Left ventricle myocardium inferior (tissue), 1 donor: ENCODE data around the gene HAVCR2. TPM values are rescaled to one million over a fixed set of nuclear protein-coding genes. Genes with fewer than 3 reads are reported as not detected.
"Not testable (repeated sequence)": the region's sequence is repeated elsewhere in the genome, so short reads cannot be mapped to it uniquely, and the experiment has no call there.

Experiments
- DNase-seq: peaks from one replicate; pipeline ENCODE4 v3.0.0-alpha.2; 2020
- H3K27ac ChIP-seq: fragments of 200-600 bp; replicated peaks from 2 replicates; pipeline ENCODE4 v1.8.0; 2021
- H3K27me3 ChIP-seq: fragments of 200-600 bp; 2 replicates; pipeline ENCODE4 v1.8.0; 2021; ENCODE audit warnings: low read depth
- H3K36me3 ChIP-seq: fragments of 200-600 bp; 2 replicates; pipeline ENCODE4 v1.8.0; 2021
- H3K4me1 ChIP-seq: fragments of 200-600 bp; 2 replicates; pipeline ENCODE4 v1.8.0; 2021
- H3K4me3 ChIP-seq: fragments of 200-600 bp; 2 replicates; pipeline ENCODE4 v1.8.0; 2021; ENCODE audit warnings: mild to moderate bottlenecking, moderate library complexity
- H3K9me3 ChIP-seq: fragments of 200-600 bp; replicated peaks from 2 replicates; pipeline ENCODE4 v1.8.0; 2021
- intact Hi-C: fragments of 100-400 bp; cut with micrococcal nuclease; formaldehyde crosslinking; loops from one replicate; pipeline ENCODE4 v1.11.0; 2022
- total RNA-seq: library from RNA; stranded (reverse); fragmentation: NEBNext Ultra II Directional; extraction: Animal tissue kit (Norgen Biotek cat#: 25700); gene quantifications from one replicate; pipeline ENCODE4 v1.2.1, GENCODE V29; 2021
- TF ChIP-seq, protein P1 (sequence below): fragments of 200-600 bp; IDR thresholded peaks from 2 replicates; pipeline ENCODE4 v1.8.0; 2021; ENCODE audit warnings: antibody characterized with exemption, mild to moderate bottlenecking, borderline replicate concordance
- donor health status: DM: no; HTN: yes; CAD: no; lungs with severe emphysema.

The HAVCR2 gene
- total RNA-seq, 1 donor from 2014 or later, result 3.1 TPM

DNA sequence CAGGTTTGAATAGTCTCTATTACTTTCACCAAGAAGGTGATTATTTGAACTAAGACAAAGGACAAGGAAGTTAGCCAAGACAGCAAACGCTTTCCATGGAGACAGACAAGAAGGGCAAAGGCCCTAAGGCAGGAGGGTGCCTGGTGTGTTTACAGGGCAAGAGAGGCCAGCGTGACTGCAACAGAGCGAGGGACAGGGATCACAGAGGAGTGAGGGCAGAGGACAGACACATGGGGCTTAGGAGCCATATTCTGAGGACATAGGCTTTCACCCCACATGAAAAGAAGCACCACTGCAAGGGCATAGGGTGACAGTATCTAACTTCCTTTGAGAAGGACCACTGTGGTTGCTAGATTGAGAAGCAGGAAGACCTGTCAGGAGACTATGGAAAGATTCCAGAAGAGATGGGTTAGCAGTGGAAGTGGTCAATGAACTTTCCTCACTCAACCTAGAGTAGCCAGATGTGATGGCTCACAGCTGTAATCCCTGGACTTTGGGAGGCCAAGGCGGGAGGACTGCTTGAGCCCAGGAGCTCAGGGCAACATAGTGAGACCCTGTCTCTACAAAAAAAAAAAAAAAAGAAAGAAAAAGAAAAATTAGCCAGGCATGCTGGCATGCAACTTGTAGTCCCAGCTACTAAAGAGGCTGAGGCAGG is 44.9 kb downstream of the HAVCR2 start:
- no peak overlapping the region for H3K4me3 ChIP-seq
- H3K9me3 ChIP-seq, result no peaks in the 10 kb centered on the region
- intact Hi-C loops, result no loop called here
- TF ChIP-seq, protein P1, sequence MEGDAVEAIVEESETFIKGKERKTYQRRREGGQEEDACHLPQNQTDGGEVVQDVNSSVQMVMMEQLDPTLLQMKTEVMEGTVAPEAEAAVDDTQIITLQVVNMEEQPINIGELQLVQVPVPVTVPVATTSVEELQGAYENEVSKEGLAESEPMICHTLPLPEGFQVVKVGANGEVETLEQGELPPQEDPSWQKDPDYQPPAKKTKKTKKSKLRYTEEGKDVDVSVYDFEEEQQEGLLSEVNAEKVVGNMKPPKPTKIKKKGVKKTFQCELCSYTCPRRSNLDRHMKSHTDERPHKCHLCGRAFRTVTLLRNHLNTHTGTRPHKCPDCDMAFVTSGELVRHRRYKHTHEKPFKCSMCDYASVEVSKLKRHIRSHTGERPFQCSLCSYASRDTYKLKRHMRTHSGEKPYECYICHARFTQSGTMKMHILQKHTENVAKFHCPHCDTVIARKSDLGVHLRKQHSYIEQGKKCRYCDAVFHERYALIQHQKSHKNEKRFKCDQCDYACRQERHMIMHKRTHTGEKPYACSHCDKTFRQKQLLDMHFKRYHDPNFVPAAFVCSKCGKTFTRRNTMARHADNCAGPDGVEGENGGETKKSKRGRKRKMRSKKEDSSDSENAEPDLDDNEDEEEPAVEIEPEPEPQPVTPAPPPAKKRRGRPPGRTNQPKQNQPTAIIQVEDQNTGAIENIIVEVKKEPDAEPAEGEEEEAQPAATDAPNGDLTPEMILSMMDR, result no peak
- H3K4me1 ChIP-seq, result no peaks in the 10 kb centered on the region
- H3K36me3 ChIP-seq, result no peaks in the 10 kb centered on the region
- no peak overlapping the region for H3K27ac ChIP-seq
- no peak for DNase-seq
- H3K27me3 ChIP-seq, result no peaks in the 10 kb centered on the region

GRCh38 chr5:157059891-157060290 is 49.0 kb downstream of the HAVCR2 start:
- Histone ChIP-seq H3K27me3 (no peaks in the 10 kb centered on the region), H3K36me3 (no peaks in the 10 kb centered on the region), H3K4me3 (no peak overlapping the region), H3K9me3 (no peaks in the 10 kb centered on the region), H3K4me1 (no peaks in the 10 kb centered on the region), H3K27ac (no peak overlapping the region)
- intact Hi-C loops, result no loop called here
- TF ChIP-seq, protein P1, result no peak
- no peak for DNase-seq

- H3K4me1 ChIP-seq, result no peaks in the 10 kb centered on the region
- no peaks in the 10 kb centered on the region for H3K36me3 ChIP-seq
- intact Hi-C loops, result no loop called here
- H3K27me3 ChIP-seq, result no peaks in the 10 kb centered on the region
- TF ChIP-seq, protein P1, result no peak
- H3K4me3 ChIP-seq, result no peak within 1 kb of the TSS
- no peak within 1 kb of the TSS for H3K27ac ChIP-seq
- DNase-seq, result no peak
- no peaks in the 10 kb centered on the region for H3K9me3 ChIP-seq
These were observed 49.7 kb downstream of the HAVCR2 start, which contains the start of gene HAVCR1 for GRCh38 chr5:157059093-157059539. Gene HAVCR1 (minus strand): TSS chr5:157059116. CDS start chr5:157057943, 1,173 bp downstream.

- no peaks in the 10 kb centered on the region for H3K9me3 ChIP-seq
- H3K36me3 ChIP-seq, result no peaks in the 10 kb centered on the region
- no peaks in the 10 kb centered on the region for H3K4me1 ChIP-seq
- TF ChIP-seq, protein P1, result no peak
- no peak overlapping the region for H3K27ac ChIP-seq
- DNase-seq, result no peak
- H3K27me3 ChIP-seq, result no peaks in the 10 kb centered on the region
- no peak overlapping the region for H3K4me3 ChIP-seq
- intact Hi-C loops, result no loop called here
These were observed 51.1 kb downstream of the HAVCR2 start for GRCh38 chr5:157057459-157058370.

DNA sequence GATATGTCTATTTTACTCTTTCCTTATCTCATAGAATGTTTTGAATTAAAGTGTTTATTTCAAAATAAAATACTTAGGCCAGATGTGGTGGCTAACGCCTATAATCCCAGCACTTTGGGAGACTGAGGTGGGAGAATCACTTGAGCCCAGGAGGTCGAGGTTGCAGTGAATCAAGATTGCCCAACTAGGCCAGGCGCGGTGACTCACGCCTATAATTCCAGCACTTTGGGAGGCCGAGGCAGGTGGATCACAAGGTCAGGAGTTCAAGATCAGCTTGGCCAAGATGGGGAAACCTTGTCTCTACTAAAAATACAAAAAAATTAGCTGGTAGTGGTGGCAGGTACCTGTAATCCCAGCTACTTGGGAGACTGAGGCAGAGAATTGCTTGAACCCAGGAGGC is 52.0 kb downstream of the HAVCR2 start:
- DNase-seq, H3K36me3 ChIP-seq, H3K4me3 ChIP-seq, H3K4me1 ChIP-seq, H3K9me3 ChIP-seq, H3K27ac ChIP-seq, intact Hi-C loops, H3K27me3 ChIP-seq: not testable (repeated sequence)
